ENCODE results near the gene HECTD3. TPM values are rescaled to one million over a fixed set of nuclear protein-coding genes. Genes with fewer than 3 reads are reported as not detected.

The HECTD3 gene
- 14.7 TPM for total RNA-seq (2013)
- 10 to 100 TPM; 13.9 to 53.9 (median 16.7) TPM for polyA plus RNA-seq
- polyA minus RNA-seq, result 13.9 and 17.8 TPM in 2 replicates
- total RNA-seq, result 4.2 to 22.5 (median 13.3) reads per million in 11 experiments

DNA sequence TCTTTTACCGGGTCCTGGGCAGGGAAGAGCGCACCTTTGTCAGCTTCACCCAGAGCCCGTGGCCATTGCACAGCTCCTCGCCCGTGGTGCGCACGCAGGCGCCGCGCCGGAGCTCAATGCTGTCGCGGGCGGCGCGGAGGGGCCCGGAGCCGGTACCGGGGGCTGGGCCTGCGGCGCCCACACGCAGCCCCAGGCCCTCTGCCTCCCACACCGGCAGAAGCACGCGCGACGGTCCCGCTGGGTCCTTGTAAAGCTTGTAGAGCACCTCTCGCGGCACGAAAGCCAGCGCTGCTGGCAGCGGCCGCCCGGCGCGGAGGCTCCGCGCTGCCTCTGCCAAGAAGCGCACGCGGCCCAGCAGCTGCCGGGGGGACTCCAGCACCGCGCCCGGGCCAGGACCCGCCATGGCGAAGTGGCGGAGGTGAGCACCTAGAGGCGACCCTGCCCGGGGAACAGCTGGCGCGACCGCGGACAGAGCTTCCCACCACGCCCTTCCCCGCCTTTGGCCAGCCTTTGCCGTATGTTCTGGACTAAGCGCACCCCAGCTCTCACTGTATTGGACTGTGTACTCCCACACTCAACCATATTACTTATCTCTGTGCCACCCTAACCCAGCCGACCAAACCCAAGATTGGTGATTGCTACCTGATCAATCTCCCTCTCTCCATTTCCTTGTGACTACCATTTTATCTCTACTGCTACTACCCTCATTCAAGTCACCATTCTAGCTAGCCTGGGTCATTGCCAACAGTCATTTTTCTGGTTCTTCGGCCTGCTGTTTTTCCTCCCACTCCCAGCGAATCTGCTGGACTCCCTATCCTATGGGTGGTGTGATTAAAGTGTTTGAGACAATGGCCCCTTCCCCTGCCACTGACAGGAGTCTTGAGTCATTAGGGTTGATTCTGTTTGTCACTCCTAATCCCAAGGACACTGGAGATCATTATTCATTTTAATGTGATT, at the start of gene HECTD3:
HECTD3 (minus strand) TSS at position 470 of the 957 bp plus-strand sequence; CDS start at position 403, 67 bp downstream.
- peak within 1 kb of the TSS; percentile 86 to 90 for H3K4me3 Mint-ChIP-seq
- Histone ChIP-seq H3K79me2 (ENCODE audit: insufficient read depth, low read length) (peaks cover 35% of the 10 kb centered on the region), H2AFZ (ENCODE audit: insufficient read depth, low read depth, low read length, poor library complexity, severe bottlenecking) (peak within 1 kb of the TSS; percentile 98), H3K4me2 (replicated peaks; ENCODE audit: extremely low read depth, low read length, poor library complexity, severe bottlenecking) (peak within 1 kb of the TSS; percentile 99), H3K27me3 (ENCODE audit: control insufficient read depth in 2 of 2, insufficient read depth in 2 of 2, low read length in 2 of 2) (no peaks in the 10 kb centered on the region), H3K4me3 (replicated peaks in 1 of 3; ENCODE audit: low read depth in 2 of 3, low read length in 3 of 3) (peak within 1 kb of the TSS; percentile 77 to 96 (median 90)), H3K9me3 (replicated peaks in 1 of 2; ENCODE audit: control insufficient read depth in 1 of 2, insufficient read depth in 1 of 2, low read length in 2 of 2) (no peaks in the 10 kb centered on the region), H3K27ac (ENCODE audit: low read depth in 1 of 2, low read length in 2 of 2) (peak within 1 kb of the TSS; percentile 60 to 83), H4K20me1 (ENCODE audit: insufficient read depth, low read length) (peaks cover 28% of the 10 kb centered on the region), H3K4me1 (ENCODE audit: control insufficient read depth in 1 of 2, insufficient read depth in 2 of 2, low read length in 2 of 2) (peaks cover 33 to 51% of the 10 kb centered on the region in 2 donors), H3K9ac (ENCODE audit: insufficient read depth, low read length, poor library complexity, severe bottlenecking) (peak within 1 kb of the TSS; percentile 73), H3K36me3 (replicated peaks in 1 of 2; ENCODE audit: control insufficient read depth in 1 of 2, insufficient read depth in 2 of 2, low read length in 2 of 2) (peaks cover 35 to 50% of the 10 kb centered on the region in 2 donors)
- DNase-seq, result peak; percentile 47 to 67 (median 54)
- no peaks in the 10 kb centered on the region for H3K9me3 Mint-ChIP-seq
- peaks cover 46 to 52% of the 10 kb centered on the region in 2 donors for H3K36me3 Mint-ChIP-seq
- intact Hi-C loops (cut with micrococcal nuclease), result loop anchor here in 1 of 2 donors (5.0 to 10.0 kb wide), 3 partner anchors 226 to 574 kb away; partner anchors contain the start of genes BEST4, NASP and TESK2
- H3K27me3 Mint-ChIP-seq (ENCODE audit: low read depth in 3 of 3), result no peaks in the 10 kb centered on the region
- H3K27ac Mint-ChIP-seq, result peak within 1 kb of the TSS; percentile 72 to 92 (median 88)
- peaks cover 51% of the 10 kb centered on the region for H3K4me1 Mint-ChIP-seq
- WGBS (ENCODE audit: insufficient coverage), result under 1% methylated on average over 59 of the region's 62 CpGs
- TF ChIP-seq, protein P1, sequence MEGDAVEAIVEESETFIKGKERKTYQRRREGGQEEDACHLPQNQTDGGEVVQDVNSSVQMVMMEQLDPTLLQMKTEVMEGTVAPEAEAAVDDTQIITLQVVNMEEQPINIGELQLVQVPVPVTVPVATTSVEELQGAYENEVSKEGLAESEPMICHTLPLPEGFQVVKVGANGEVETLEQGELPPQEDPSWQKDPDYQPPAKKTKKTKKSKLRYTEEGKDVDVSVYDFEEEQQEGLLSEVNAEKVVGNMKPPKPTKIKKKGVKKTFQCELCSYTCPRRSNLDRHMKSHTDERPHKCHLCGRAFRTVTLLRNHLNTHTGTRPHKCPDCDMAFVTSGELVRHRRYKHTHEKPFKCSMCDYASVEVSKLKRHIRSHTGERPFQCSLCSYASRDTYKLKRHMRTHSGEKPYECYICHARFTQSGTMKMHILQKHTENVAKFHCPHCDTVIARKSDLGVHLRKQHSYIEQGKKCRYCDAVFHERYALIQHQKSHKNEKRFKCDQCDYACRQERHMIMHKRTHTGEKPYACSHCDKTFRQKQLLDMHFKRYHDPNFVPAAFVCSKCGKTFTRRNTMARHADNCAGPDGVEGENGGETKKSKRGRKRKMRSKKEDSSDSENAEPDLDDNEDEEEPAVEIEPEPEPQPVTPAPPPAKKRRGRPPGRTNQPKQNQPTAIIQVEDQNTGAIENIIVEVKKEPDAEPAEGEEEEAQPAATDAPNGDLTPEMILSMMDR (IDR thresholded peaks at IDR 0.05), result no peak

GRCh38 chr1:45059829-45060228, 48.7 kb upstream of the HECTD3 start:
- Mint-ChIP-seq H3K4me3 (no peak overlapping the region), H3K27me3 (ENCODE audit: low read depth in 3 of 3) (peaks cover 0 to 2% (median 0%) of the 10 kb centered on the region in 3 donors), H3K36me3 (no peaks in the 10 kb centered on the region), H3K4me1 (no peaks in the 10 kb centered on the region), H3K9me3 (peaks cover 0 to 2% (median 0%) of the 10 kb centered on the region in 7 donors), H3K27ac (no peak overlapping the region)
- WGBS (ENCODE audit: insufficient coverage), result no CpG with 5 or more reads among the region's 2 CpGs
- no peak overlapping the region for H2AFZ ChIP-seq (ENCODE audit: insufficient read depth, low read depth, low read length, poor library complexity, severe bottlenecking)
- H3K27ac ChIP-seq (ENCODE audit: low read depth in 1 of 2, low read length in 2 of 2), result no peak overlapping the region
- H4K20me1 ChIP-seq (ENCODE audit: insufficient read depth, low read length), result no peaks in the 10 kb centered on the region
- H3K9me3 ChIP-seq (replicated peaks in 1 of 2; ENCODE audit: control insufficient read depth in 1 of 2, insufficient read depth in 1 of 2, low read length in 2 of 2), result no peaks in the 10 kb centered on the region
- no peaks in the 10 kb centered on the region for H3K4me1 ChIP-seq (ENCODE audit: control insufficient read depth in 1 of 2, insufficient read depth in 2 of 2, low read length in 2 of 2)
- H3K36me3 ChIP-seq (replicated peaks in 1 of 2; ENCODE audit: control insufficient read depth in 1 of 2, insufficient read depth in 2 of 2, low read length in 2 of 2), result no peaks in the 10 kb centered on the region
- H3K79me2 ChIP-seq (ENCODE audit: insufficient read depth, low read length), result no peaks in the 10 kb centered on the region
- no peak overlapping the region for H3K9ac ChIP-seq (ENCODE audit: insufficient read depth, low read length, poor library complexity, severe bottlenecking)
- no peak overlapping the region for H3K4me2 ChIP-seq (replicated peaks; ENCODE audit: extremely low read depth, low read length, poor library complexity, severe bottlenecking)
- TF ChIP-seq, protein P1 (IDR thresholded peaks at IDR 0.05), result no peak
- no peak for DNase-seq
- H3K27me3 ChIP-seq (ENCODE audit: control insufficient read depth in 2 of 2, insufficient read depth in 2 of 2, low read length in 2 of 2), result no peaks in the 10 kb centered on the region
- intact Hi-C loops (cut with micrococcal nuclease), result no loop called here
- no peak overlapping the region for H3K4me3 ChIP-seq (replicated peaks in 1 of 3; ENCODE audit: low read depth in 2 of 3, low read length in 3 of 3)

Measured in CD14-positive monocyte (primary cell).